Erythroblast (primary cell): ENCODE results near the gene MBL2.

Experiments used
- GATA1 ChIP-seq: IDR thresholded peaks from 2 replicates; pipeline ENCODE4 v1.6.1; 2011; ENCODE audit warnings: low read depth, mild to moderate bottlenecking, control low read depth, low read length, moderate library complexity
- POLR2A ChIP-seq: IDR thresholded peaks from 2 replicates; pipeline ENCODE4 v1.6.1; 2011; ENCODE audit warnings: mild to moderate bottlenecking, low read length

DNA sequence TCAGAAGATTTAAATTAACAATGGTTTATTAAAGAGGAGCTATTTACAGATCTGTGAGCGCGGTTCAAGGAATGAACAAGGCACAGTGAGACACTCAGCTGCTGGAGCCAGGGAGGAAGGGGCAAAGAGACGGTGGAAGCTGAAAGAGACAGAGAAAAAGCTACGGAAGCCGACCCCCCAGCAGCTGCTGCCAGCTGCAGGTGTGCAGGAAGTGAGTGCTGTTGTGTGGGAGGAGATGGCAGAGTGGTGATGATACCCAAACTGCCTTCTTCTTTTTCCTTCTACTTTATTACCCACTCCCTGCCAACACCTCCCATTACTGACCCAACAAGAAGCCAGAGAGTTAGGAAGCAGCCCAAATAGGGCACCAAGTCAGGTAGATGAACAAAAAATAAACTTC, 41.9 kb upstream of the MBL2 start:
- TF ChIP-seq GATA1: no peak
- no peak for TF ChIP-seq POLR2A
